Measurements from ENCODE around the gene CLVS2.
A peak's percentile ranks its signal among the peaks of the same experiment; 100 is the strongest.

The CLVS2 gene, protein sequence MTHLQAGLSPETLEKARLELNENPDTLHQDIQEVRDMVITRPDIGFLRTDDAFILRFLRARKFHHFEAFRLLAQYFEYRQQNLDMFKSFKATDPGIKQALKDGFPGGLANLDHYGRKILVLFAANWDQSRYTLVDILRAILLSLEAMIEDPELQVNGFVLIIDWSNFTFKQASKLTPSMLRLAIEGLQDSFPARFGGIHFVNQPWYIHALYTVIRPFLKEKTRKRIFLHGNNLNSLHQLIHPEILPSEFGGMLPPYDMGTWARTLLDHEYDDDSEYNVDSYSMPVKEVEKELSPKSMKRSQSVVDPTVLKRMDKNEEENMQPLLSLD

GRCh38 chr6:122995921-122996793 is at the start of gene CLVS2:
CLVS2 (plus strand) TSS chr6:122996235; CDS start chr6:122997778, 1,543 bp downstream.
- peaks cover 23 to 25% of the 10 kb centered on the region in 2 donors for H3K27me3 ChIP-seq (ENCODE audit: control insufficient read depth in 1 of 2, insufficient read depth in 2 of 2, low read length in 2 of 2)
- H3K4me1 ChIP-seq (ENCODE audit: insufficient read depth, low read length), result no peaks in the 10 kb centered on the region
- no peak within 1 kb of the TSS for H3K9ac ChIP-seq (ENCODE audit: low read length)
- peak within 1 kb of the TSS in 1 of 2 donors; percentile 21 for H3K4me3 ChIP-seq (ENCODE audit: low read depth in 1 of 2, low read length in 2 of 2)
- H3K36me3 ChIP-seq (ENCODE audit: insufficient read depth, low read length), result no peaks in the 10 kb centered on the region
- H3K9me3 ChIP-seq (ENCODE audit: low read length), result no peaks in the 10 kb centered on the region
- no peak within 1 kb of the TSS for H3K27ac ChIP-seq (ENCODE audit: low read depth, low read length)

GRCh38 chr6:122947355-122947754 is 48.7 kb upstream of the CLVS2 start:
- no peak overlapping the region for H3K9ac ChIP-seq (ENCODE audit: low read length)
- no peaks in the 10 kb centered on the region for H3K4me1 ChIP-seq (ENCODE audit: insufficient read depth, low read length)
- no peaks in the 10 kb centered on the region for H3K36me3 ChIP-seq (ENCODE audit: insufficient read depth, low read length)
- H3K9me3 ChIP-seq (ENCODE audit: low read length), result no peaks in the 10 kb centered on the region
- no peak overlapping the region for H3K27ac ChIP-seq (ENCODE audit: low read depth, low read length)
- no peak overlapping the region for H3K4me3 ChIP-seq (ENCODE audit: low read depth in 1 of 2, low read length in 2 of 2)
- H3K27me3 ChIP-seq (ENCODE audit: control insufficient read depth in 1 of 2, insufficient read depth in 2 of 2, low read length in 2 of 2), result no peaks in the 10 kb centered on the region

GRCh38 chr6:122953766-122954165 is 42.3 kb upstream of the CLVS2 start:
- Histone ChIP-seq H3K4me3 (ENCODE audit: low read depth in 1 of 2, low read length in 2 of 2) (no peak overlapping the region), H3K27ac (ENCODE audit: low read depth, low read length) (no peak overlapping the region), H3K9ac (ENCODE audit: low read length) (no peak overlapping the region), H3K4me1 (ENCODE audit: insufficient read depth, low read length) (no peaks in the 10 kb centered on the region), H3K36me3 (ENCODE audit: insufficient read depth, low read length) (no peaks in the 10 kb centered on the region), H3K27me3 (ENCODE audit: control insufficient read depth in 1 of 2, insufficient read depth in 2 of 2, low read length in 2 of 2) (no peaks in the 10 kb centered on the region), H3K9me3 (ENCODE audit: low read length) (no peaks in the 10 kb centered on the region)

- H3K4me3 ChIP-seq (ENCODE audit: low read depth in 1 of 2, low read length in 2 of 2), result no peak overlapping the region
Measured at GRCh38 chr6:122956376-122956775, 39.7 kb upstream of the CLVS2 start.

DNA sequence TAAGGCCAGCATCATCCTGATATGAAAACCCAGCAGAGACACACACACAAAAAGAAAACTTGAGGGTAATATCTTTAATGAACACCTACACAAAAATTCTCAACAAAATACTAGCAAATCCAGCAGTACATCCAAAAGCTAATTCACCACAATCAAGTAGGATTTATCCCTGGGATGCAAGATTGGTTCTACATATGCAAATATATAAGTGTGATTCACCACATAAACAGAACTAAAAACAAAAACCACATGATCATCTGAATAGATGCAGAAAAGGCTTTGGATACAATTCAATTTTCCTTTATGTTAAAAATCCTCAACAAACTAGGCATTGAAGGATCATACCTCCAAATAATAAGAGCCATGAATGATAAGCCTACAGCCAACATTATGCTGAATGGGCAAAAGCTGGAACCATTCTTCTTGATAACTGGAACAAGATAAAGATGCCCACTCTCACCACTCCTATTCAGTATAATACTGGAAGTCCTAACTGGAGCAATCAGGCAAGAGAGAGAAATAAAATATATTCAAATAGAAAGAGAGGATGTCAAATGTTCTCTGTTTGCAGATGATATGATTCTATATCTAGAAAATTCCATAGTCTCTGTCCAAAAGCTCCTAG is 33.9 kb upstream of the CLVS2 start:
- H3K4me3 ChIP-seq (ENCODE audit: low read depth in 1 of 2, low read length in 2 of 2), result no peak overlapping the region
- H3K4me1 ChIP-seq (ENCODE audit: insufficient read depth, low read length), result no peaks in the 10 kb centered on the region
- H3K9me3 ChIP-seq (ENCODE audit: low read length), result no peaks in the 10 kb centered on the region
- no peak overlapping the region for H3K9ac ChIP-seq (ENCODE audit: low read length)
- no peaks in the 10 kb centered on the region for H3K27me3 ChIP-seq (ENCODE audit: control insufficient read depth in 1 of 2, insufficient read depth in 2 of 2, low read length in 2 of 2)
- H3K27ac ChIP-seq (ENCODE audit: low read depth, low read length), result no peak overlapping the region
- H3K36me3 ChIP-seq (ENCODE audit: insufficient read depth, low read length), result no peaks in the 10 kb centered on the region

More at GRCh38 chr6:122956376-122956775, 39.7 kb upstream of the CLVS2 start:
- Histone ChIP-seq H3K4me1 (ENCODE audit: insufficient read depth, low read length) (no peaks in the 10 kb centered on the region), H3K36me3 (ENCODE audit: insufficient read depth, low read length) (no peaks in the 10 kb centered on the region), H3K27ac (ENCODE audit: low read depth, low read length) (no peak overlapping the region), H3K9me3 (ENCODE audit: low read length) (no peaks in the 10 kb centered on the region), H3K27me3 (ENCODE audit: control insufficient read depth in 1 of 2, insufficient read depth in 2 of 2, low read length in 2 of 2) (no peaks in the 10 kb centered on the region), H3K9ac (ENCODE audit: low read length) (no peak overlapping the region)

GRCh38 chr6:122969999-122970533 is 26.0 kb upstream of the CLVS2 start:
- Histone ChIP-seq H3K4me1 (ENCODE audit: insufficient read depth, low read length) (no peaks in the 10 kb centered on the region), H3K27ac (ENCODE audit: low read depth, low read length) (no peak overlapping the region), H3K9ac (ENCODE audit: low read length) (no peak overlapping the region), H3K4me3 (ENCODE audit: low read depth in 1 of 2, low read length in 2 of 2) (no peak overlapping the region), H3K9me3 (ENCODE audit: low read length) (no peaks in the 10 kb centered on the region), H3K27me3 (ENCODE audit: control insufficient read depth in 1 of 2, insufficient read depth in 2 of 2, low read length in 2 of 2) (no peaks in the 10 kb centered on the region), H3K36me3 (ENCODE audit: insufficient read depth, low read length) (no peaks in the 10 kb centered on the region)

DNA sequence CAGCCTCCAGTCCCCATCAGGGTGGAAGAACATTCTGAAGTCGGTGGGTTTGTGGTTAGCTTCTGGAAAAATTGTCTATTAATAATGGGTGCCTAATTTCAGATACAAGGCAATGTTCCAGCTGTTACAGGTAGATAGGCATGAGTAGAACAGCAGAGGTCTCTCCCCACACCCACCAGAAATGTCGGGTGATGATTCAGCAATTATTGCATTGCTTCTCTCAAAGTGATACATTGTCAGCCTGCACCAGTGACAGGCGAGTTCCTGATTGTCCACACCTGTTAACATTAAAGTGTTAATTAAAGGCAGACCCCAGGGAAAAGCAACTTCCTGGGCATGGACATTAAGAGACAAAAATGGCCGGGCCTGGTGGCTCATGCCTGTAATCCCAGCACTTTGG is 18.9 kb upstream of the CLVS2 start:
- Histone ChIP-seq H3K27me3 (ENCODE audit: control insufficient read depth in 1 of 2, insufficient read depth in 2 of 2, low read length in 2 of 2) (no peaks in the 10 kb centered on the region), H3K9me3 (ENCODE audit: low read length) (no peaks in the 10 kb centered on the region), H3K9ac (ENCODE audit: low read length) (no peak overlapping the region), H3K4me3 (ENCODE audit: low read depth in 1 of 2, low read length in 2 of 2) (no peak overlapping the region), H3K36me3 (ENCODE audit: insufficient read depth, low read length) (no peaks in the 10 kb centered on the region), H3K4me1 (ENCODE audit: insufficient read depth, low read length) (no peaks in the 10 kb centered on the region), H3K27ac (ENCODE audit: low read depth, low read length) (no peak overlapping the region)

- Histone ChIP-seq H3K27ac (ENCODE audit: low read depth, low read length) (no peak overlapping the region), H3K9me3 (ENCODE audit: low read length) (no peaks in the 10 kb centered on the region), H3K4me1 (ENCODE audit: insufficient read depth, low read length) (no peaks in the 10 kb centered on the region), H3K9ac (ENCODE audit: low read length) (no peak overlapping the region), H3K4me3 (ENCODE audit: low read depth in 1 of 2, low read length in 2 of 2) (no peak overlapping the region), H3K27me3 (ENCODE audit: control insufficient read depth in 1 of 2, insufficient read depth in 2 of 2, low read length in 2 of 2) (no peaks in the 10 kb centered on the region), H3K36me3 (ENCODE audit: insufficient read depth, low read length) (no peaks in the 10 kb centered on the region)
Measured at GRCh38 chr6:122984393-122984792, 11.6 kb upstream of the CLVS2 start.

DNA sequence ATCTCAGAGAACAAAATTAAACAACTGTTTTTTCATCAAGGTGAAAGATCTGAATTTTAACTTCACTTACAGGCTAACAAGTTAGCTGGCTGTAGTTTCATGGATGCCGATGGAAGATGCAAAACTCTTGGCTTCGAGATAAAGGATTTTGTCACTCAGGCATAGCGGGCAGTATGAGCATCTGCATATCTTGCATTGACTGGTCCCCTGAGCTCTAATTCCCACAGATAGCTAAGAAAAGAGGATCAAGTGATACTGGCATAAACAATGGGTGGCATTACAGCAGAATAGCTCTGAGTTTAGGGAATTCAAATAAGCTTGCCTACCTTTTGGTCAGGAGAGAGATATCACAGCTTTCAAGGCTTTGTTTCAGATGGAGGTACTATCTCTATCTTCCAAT is 1.8 kb upstream of the CLVS2 start:
- Histone ChIP-seq H3K27me3 (ENCODE audit: control insufficient read depth in 1 of 2, insufficient read depth in 2 of 2, low read length in 2 of 2) (peaks cover 23 to 25% of the 10 kb centered on the region in 2 donors), H3K27ac (ENCODE audit: low read depth, low read length) (no peak overlapping the region), H3K4me1 (ENCODE audit: insufficient read depth, low read length) (no peaks in the 10 kb centered on the region), H3K9ac (ENCODE audit: low read length) (no peak overlapping the region), H3K4me3 (ENCODE audit: low read depth in 1 of 2, low read length in 2 of 2) (no peak overlapping the region), H3K36me3 (ENCODE audit: insufficient read depth, low read length) (no peaks in the 10 kb centered on the region), H3K9me3 (ENCODE audit: low read length) (no peaks in the 10 kb centered on the region)

DNA sequence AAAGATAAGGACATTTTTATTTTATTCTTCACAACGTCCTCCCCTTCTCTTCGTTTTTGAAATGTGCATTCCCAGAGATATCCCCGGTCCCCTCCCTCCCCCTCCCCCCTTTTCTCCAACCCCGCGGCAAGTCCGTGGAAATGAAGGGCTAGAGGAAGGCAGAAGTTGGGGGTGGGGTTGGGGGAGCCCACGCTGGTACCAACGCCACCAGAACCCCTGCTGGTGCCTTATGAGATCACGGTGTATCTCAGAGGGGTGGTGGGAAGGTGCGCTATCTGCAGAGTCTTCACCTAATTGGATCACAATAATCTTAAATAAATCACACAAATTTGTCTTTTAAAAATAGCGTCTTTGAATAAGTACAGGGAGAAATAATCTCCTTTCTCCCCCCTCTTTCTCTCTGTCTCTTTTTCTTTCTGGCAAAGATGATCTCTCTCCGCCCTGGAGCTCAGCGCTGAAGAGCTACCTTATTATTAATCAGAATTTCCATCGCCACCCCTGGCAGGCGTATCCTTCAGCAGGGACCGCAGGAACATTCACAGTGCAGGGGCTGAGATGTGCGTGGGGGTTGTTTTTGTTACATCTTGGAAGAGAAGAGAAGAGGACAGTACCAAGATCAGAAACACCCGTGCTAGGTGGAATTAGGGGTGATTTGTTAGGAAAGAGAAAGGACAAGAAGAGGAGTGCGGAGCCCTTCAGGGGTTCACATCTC is 915 bp downstream of the CLVS2 start:
- no peak overlapping the region for H3K9ac ChIP-seq (ENCODE audit: low read length)
- H3K4me3 ChIP-seq (ENCODE audit: low read depth in 1 of 2, low read length in 2 of 2), result no peak overlapping the region
- no peaks in the 10 kb centered on the region for H3K9me3 ChIP-seq (ENCODE audit: low read length)
- no peak overlapping the region for H3K27ac ChIP-seq (ENCODE audit: low read depth, low read length)
- peaks cover 23 to 25% of the 10 kb centered on the region in 2 donors for H3K27me3 ChIP-seq (ENCODE audit: control insufficient read depth in 1 of 2, insufficient read depth in 2 of 2, low read length in 2 of 2)
- no peaks in the 10 kb centered on the region for H3K36me3 ChIP-seq (ENCODE audit: insufficient read depth, low read length)
- H3K4me1 ChIP-seq (ENCODE audit: insufficient read depth, low read length), result no peaks in the 10 kb centered on the region
